EL (cell line): Measurements from ENCODE around the gene TBC1D22A.

Experiments
- DNase-seq: peaks from one replicate; pipeline ENCODE4 v3.0.0-alpha.2; 2016

The TBC1D22A gene

DNA sequence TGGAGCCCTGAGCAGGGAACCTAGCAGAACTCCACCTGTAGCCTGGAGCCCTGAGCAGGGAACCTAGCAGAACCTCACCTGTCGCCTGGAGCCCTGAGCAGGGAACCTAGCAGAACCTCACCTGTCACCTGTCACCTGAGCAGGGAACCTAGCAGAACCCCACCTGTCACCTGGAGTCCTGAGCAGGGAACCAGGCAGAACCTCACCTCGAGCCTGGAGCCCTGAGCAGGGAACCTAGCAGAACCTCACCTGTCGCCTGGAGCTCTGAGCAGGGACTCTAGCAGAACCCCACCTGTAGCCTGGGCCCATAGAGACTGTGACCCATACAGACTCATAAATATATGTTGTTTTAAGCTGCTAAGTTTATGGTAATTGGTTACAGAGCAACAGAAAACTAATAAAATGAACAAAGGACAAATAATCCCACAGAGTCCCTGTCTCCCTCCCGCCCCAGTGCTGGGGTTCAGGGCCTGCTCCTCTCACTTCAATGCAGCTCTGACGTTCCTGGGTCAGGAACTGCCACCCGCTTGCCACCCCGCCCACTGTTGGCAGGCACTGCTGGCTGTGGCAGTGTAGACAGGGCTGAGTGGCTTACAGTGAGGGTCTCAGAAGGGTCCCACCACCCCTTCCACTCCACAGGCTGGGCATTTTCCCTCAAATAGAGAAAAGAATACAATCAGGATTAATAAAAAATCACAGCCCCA is 259.1 kb downstream of the TBC1D22A start:
- no peak for DNase-seq

DNA sequence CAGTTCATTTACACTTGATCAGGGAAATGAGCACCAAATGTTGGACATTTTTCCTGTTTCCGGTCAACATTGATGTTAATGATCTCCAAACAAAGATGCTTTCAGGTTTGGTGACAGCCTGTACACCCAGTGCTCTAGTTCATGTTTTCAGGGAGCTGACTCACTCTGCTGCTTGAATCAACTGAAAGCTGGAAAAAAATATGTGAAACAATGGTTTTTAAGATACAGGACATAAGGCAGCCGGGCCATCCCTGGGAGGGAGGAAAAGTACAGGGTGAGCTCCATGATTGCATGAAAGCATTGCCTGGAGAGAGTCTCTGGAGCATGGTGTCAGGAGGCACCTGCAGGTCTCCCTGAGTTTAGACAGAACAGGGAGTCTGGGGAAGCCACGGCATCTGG is 259.6 kb downstream of the TBC1D22A start:
- DNase-seq: no peak

DNA sequence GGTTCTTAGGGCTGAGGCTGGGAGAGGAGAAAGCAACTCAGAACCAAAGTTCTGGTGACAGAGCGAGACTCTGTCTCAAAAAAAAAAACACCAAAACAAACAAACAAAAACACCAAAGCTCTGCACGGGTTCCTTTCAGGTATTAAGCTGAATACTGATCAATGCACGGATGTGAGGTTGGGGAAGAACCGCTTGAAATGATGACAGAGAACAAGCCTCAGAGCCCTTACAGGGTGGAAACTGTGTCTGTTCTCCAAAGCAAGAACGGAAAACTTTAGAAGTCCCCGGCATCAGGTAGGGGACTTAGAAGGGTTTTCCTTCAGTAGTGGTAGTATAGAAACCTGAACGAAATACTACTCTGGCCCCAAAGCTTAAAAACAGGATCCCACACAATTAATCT is 260.0 kb downstream of the TBC1D22A start:
- no peak for DNase-seq

DNA sequence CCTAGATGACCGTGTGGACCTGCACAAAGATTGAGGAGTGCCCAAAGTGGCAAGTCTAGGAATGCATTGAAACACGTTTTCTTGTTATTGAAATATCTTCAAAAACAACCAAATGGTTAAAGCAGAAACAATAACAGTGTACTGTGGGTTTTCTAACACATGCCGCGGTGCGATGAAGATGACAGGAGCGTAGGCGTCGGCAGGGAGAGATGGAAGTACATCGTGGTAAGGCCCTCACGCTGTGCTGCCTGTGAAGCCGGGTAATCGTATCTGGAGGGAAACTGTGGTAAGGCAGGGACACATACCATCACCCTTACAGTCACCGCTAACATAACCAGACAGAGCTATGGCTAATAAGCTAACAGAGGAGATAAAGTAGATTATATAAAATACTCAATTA is 261.4 kb downstream of the TBC1D22A start:
- DNase-seq: no peak

DNA sequence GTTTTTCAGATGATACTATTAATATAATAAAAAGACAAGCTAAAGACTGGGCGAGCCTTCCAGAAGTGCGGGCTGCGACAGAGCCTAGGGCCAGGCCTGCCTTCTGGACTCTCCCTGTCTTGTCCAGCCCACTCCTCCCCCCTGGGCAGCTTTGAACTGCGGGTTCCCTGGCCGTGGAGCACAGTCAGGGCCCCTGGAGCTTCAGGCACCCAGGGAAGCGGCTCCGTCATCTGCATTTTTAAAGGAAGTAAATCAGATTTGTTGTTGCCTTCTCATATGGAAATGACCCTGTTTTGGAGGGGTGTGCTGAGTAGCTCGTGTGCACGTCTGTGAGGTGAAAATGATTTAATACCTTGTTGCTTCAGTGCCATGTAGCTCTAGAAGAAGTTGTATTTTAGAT is 265.3 kb downstream of the TBC1D22A start:
- DNase-seq: no peak

DNA sequence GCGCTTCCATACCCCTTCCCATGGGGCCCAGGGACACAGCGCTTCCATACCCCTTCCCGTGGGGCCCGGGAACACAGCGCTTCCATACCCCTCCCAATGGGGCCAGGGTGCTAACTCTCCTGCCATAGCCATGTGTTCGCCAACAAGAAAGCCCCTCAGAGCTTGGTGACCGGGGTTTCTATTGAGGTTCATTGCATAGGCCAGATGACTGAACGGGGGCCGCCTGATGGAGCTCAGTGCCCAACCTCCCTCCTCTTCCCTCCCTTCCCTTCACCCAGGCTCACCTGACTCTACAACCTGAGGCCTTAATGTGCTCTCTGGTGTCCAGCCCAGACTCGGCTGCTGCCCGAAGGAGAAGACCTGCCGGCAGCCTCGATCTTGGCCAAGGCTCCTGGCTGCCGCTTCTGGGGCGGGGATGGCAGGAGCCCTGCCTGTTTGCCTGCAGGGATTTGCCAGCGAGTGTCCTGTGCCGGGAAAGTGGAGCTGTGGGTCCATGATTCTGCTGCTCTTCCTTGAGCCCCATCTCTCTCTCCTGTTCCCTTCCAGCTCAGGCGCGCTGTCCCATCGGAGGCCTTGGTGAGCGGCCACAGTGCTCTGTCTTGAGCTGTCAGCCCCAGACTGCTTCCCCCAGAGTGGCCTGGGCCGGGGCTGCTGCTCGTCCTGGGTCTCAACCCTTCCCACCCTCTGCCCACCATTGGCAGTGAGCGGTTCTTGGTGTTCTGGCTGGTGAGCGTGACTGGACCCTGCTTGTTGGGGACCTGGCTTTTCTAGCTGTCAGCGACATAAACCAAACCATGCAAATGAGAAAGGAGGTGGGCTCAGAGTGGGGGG is 267.0 kb downstream of the TBC1D22A start:
- DNase-seq: no peak

DNA sequence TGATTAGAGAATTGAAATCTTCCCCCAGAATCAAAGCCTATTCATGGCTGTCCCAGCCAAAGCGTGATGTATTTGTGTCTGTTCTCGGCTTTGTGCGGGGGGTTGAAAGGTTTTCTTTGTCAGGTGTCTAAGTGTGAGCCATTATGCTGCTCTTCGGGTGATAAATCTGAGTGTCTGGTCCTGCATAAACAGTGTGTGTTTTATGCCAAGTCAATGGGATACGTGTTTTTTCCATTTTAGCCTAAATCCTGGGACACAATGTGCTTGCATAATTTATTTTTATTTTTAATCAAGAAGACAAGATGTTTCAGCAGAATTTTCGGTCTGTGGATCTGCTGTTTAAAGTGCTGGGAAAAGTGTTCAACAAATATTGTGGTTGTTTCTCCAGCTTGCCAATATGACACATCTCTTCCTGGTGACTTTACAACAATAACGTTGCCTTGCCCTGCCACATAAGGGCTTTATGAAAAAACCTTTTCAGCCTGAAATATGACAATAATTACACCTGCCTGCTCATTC is 267.8 kb downstream of the TBC1D22A start:
- no peak for DNase-seq

DNA sequence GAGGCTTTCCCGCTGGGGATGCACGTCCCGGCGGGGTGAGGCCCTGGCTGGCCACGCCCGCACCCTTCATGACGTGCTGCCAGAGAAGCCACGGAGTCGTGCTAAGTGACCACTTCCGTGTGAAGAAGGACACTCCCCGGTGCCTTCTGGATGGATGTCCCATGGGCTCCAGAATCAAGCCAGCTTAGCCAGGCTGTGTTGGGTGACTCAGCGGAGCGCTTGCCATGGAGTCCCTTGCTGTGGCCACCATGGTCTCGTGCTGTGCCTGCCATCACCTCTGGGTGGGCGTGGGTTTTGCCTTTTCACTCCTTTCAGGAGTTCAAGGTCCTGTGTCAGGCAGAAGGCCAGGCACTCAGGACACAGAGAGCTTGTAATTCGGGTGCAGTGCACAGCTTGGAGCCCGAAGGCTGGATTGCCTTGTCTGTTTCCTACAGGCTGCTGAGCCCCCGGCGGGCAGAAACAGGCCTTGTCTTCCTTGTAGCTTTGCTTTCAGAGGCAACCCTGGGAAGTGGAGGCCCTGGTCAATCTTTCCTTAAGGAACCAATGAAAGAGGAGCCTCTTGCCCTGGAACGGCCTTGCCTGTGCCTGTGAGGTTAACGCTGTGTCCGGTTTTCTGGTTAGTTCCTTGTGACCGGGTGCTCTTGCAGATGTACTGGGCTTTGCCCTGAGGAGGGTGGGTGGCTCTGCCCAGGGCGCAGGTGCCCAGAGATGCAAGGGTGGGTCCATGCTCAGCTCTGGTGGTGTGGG is 268.6 kb downstream of the TBC1D22A start:
- DNase-seq: peak; percentile 40

DNA sequence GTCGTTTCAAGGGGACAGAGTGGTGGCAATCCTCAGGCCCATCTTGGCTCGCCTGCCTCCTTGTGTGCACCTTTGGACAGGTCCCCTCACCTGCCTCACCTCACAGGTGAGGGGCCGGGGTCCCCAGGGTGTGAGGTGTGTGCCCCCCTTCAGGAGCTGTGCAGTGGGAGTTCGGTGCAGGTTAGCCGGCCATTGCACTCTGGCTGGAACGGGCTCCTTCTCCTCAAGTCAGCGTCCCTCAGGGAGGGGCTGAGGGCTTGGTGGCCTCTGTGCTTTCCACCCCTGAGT is 269.1 kb downstream of the TBC1D22A start:
- no peak for DNase-seq

DNA sequence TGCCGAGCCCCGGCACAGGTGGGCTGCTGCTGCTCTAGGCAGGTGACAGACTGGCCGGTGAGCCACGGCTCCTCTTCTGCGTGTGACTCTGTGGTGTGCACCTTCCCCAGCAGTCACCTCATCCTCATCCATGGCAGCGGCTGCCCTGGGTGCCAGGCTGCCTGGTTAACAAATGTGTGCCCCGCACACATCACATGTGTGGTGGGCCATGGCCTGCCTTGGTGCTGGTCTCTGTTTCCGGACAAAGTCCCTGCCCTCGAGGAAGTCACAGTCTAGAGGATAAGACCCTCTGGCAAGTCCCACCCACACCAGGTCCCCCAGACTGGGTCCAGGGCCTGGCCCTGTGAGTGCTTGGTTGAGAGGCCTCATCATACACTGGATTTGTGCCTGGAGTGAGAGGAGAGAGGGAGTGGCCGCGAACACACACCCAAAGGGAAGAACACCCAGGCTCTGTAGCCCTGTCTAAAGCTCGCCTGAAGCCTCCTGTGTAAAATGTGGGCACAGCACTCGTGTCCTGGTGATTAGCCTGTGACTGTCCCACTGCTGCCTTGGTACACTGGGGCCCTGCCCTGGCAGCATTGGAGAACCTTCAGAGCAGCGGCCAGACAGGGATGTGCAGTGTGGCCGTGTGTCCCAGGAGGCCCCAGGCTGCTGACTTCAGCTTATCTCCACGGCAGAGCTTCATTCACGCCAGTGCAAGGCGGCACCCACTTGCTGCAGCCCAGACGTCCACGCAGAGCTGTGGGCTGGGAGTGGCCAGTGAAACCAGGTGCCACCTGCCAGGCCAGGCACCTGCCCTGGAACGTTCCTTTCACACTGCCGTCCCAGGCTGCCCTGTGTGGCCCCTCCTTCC is 269.9 kb downstream of the TBC1D22A start:
- DNase-seq: no peak

DNA sequence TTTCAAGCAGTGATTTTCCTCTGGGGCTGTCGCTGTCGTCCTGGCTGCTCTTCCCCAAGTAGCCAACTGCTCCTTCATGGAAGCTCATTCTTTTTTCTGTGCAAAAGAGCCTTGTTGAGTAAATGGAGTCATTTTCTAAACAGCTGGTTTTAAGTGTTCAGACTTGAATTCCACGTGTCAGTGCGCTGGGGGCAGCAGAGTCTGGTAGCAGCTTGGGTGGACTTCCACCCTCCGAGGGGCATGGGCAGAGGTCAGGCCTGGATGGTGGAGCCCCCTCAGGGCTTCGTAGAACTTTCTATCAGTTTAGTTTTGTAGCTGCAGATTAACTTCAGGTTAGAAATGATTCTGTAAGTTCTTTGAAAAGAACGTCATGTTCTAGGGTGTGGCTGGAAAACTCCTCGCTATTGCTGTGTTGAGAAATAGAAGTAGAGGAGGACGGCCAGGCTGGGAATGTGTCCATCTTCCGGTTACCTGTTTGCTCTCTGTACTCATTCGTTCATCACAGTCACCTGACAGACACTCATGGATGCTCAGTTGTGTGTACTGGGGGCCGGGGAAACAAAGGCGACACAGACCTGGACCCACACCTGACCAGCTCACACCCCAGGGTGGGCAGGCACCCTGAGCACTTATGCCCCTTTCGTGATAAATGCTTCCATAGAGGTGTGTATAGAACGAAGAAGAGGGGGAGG is 270.7 kb downstream of the TBC1D22A start:
- DNase-seq: no peak

DNA sequence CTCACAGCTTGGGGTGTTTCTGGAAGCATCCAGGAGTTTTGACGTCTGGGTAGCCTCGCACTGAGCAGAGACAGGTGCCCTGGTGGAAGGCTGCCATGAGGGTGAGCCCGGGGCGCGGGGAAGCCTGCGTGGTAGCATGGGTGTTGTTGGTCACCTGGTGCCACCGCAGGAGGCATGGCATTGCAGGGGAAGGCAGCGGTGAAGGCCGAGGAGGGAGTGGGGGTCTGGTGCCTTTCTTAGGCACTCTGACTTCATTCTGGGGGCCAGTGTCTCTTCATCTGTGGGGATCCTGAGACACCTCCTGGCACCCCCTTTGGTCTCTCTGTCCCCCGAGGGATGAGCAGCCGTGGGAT is 271.2 kb downstream of the TBC1D22A start:
- DNase-seq: no peak

DNA sequence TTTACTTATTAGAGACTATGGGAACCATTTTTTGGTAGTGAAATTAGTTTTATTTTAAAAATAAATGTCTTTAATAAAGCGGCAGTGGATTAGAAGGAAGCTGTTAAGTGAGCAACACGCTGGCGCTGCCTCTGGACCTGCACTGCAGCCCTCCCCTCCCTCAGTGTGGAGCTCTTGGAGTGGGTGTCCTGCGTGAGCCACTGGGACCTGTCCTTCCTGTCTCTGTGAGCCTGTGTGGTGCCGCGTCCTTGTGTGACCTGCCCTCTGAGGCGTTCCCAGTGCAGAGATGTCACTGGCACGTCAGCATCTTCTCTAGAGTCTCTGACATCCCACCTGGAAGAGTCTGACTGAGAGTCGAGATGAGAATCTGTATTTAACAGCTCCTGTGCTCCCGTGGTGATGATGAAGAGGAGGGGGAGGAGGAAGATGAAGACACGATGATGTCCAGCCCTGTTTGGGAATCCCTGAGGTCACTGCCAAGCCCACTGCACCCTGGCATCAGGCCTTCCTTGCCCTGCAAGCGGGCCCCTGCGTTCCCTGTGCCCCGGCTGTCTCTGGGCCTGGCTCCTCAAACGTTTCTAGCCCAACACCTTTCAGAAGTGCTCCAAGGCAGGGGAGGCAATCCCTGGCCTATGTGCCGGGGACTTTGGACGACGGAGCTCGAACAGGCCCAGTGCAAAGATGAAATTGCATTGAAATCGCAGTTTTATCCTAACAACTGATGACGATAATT is 271.8 kb downstream of the TBC1D22A start:
- DNase-seq: no peak

DNA sequence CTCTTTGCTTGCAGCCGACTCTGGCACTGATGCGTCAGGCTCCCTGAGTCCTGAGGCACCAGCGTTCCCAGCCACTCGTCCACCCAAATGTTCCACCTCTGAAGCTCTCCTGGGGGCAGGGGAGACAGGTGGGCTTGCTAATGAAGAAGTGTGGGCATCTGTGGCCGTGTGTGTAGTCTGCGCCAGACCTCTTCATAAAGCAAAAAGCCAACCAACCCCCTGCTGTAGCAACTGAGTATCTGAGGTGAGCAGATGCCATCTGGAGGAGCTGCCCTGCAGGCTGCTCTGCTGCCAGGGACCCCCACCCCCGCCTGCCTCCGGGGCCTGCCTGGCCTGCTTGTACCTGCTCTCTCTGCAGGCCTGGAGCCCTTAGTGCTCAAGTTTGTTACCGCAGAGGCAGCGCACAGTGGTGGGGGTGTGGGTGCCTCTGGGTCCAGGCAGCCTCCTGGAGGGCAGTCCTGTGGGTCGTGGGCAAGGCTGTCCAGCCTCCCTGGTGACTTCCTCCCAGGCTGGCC is 272.5 kb downstream of the TBC1D22A start:
- DNase-seq: no peak

DNA sequence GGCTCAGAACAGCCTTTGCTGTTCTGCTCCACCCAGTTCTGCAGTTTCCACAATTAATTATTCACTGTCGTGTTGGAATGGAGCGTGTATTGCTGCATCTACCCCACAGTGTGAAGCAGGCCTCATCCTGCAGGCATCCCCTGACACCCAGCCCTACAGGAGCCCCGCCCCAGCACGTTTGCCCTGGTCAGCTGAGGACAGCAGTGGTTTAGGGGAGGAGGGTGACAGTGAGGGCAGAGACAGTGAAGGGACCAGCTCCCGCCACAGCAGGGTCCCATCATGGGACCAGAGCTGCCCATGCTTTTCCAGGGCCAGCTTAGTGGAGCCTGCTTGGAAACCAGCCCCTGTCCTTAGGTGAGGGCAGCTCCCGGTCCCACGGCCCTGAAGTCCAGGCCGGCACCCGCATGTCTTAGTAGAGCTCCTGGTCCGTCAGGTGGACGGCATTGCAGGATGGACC is 273.0 kb downstream of the TBC1D22A start:
- DNase-seq: no peak

DNA sequence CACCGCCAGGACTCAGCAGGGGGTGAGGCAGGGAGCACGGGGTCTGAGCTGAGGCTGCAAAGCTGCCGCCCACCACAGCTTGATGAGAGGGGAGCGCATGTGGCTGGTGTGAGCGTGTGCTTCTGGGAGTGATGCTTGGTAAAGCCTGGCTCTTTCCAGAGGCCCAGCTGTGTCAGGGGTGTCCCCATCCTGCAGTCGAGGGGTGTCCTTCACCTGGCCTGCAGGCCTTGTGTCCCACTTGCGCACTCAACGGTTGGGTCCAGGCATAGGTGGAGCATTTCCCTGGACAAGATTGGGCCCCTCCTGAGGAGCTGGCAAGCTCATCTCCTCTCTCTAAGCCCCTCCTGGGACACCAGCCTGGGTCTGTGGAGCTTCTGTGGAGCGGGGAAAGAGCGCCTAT is 273.9 kb downstream of the TBC1D22A start:
- no peak for DNase-seq

DNA sequence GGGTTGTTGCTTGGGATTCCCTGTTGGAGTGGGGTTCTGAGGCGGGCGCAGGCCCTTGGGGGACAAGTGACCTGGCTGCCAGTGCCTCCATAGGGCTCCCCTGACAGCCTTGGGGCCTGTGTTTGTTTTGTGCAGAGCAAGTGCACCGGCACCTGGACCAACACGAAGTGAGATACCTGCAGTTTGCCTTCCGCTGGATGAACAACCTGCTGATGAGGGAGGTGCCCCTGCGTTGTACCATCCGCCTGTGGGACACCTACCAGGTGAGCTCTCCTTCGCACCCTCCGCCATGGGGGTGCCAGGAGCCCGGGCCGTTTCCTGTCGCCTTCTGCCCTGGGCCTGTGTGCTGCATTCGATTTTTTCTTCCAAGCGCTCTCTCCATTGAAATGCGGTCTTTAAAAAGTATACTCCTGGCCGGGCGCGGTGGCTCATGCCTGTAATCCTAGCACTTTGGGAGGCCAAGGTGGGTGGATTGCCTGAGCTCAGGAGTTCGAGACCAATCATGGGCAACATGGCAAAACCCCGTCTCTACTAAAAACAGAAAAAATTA is 274.6 kb downstream of the TBC1D22A start:
- no peak for DNase-seq

DNA sequence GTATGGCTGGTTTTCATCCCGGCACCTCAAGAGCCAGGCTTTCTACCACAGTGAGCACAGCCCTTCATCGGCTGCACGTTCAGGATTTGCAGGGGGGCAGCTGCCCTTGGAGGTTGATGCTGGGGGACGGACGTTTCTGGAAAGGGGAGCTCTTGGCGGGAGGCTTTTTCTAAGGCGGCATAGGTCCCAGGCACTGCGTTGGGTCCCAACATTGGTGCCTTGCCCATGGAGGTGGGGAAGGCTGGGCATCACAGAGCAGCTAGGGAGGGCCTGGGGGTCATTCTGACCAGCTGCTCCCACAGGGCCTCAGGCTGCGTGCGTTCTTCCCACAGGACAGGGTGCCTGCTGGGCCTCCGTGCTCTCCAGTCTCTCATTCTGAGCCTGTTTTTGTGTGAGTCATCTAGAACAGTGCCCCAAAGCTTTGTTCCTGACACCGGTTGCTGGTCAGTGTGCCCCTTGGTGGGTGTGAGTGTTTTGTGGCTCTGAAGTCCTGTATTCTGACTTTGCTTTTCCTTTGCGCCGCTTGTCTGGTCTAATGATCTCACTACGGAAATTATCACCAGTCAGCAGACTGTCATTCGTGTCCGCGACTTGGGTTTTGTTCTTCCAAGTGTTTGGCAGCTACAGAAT is 275.9 kb downstream of the TBC1D22A start:
- no peak for DNase-seq

DNA sequence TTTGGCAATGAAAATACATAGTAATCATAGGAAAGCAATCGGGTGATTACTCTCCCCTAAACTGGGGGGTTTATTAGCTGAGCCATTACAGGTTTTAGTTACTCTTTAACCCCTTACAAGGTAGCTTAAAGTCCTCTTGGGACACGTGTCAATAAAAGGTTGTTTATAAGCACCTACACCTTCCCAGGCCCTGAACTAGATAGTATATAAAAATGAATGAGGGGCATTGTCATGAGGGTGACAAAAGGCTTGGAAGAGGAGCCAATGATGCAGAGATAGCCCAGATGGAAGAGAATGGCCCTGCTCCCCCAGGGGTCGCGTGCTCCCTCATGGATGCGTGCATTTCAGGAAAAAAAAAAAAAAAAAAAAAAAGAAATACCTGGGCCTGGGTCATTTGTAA is 276.9 kb downstream of the TBC1D22A start:
- no peak for DNase-seq

DNA sequence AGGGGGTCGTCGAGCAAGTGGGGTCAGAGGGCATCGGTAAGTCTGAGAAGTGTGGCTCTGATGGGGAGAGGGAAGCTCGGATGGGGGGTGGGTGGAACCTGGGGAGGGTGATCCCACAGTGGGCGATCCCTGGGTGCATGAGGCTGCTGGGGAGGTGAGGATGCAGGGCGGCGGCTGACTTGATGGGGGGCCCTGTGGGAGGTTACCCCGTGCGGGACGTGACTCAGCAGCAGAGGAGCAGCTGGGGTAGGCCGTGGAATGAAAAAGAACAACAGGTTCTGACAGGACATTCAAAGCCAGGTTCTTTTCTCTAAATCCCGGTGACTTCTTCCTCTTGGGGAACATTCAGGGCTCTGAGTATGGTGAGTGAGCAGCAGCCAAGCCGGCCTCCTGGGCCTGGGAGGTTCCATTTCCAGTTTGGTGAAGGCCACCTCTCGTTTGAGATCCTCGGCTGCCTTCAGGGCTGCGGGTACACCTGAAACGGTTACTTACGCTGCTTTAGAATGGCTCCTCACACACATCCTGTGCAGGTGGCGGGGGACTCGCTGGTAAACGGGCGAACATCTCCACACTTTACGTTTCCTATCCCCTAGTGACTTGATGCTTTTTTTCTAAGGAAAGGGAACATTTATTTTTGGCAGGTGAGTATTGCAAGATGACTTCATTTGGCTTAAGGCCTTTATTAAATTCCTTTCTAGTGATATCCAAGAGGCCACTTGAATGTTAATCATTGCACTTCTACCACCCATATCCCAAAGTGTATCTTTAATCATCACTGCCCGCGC is 278.2 kb downstream of the TBC1D22A start:
- no peak for DNase-seq
